Measurements from ENCODE around the gene EIF4G3.

- no peak for TF ChIP-seq EZH2 (IDR thresholded peaks at IDR 0.05)
- TF ChIP-seq POLR2AphosphoS5 (IDR thresholded peaks at IDR 0.05; ENCODE audit: borderline replicate concordance, low read depth, low read length): no peak
Measured at GRCh38 chr1:21216835-21217811, 40.4 kb upstream of the EIF4G3 start.

All from SK-N-MC (cell line).